HG03025 (cell line): ENCODE measurements around the gene PTPRU.

Experiments
- ATAC-seq: cut with Tn5 transposase; IDR thresholded peaks from one replicate; pipeline ENCODE4 v1.9.1; 2021; ENCODE audit warnings: mild to moderate bottlenecking, moderate library complexity; ENCODE audit not compliant: unreplicated experiment, low FRiP score

The PTPRU gene

DNA sequence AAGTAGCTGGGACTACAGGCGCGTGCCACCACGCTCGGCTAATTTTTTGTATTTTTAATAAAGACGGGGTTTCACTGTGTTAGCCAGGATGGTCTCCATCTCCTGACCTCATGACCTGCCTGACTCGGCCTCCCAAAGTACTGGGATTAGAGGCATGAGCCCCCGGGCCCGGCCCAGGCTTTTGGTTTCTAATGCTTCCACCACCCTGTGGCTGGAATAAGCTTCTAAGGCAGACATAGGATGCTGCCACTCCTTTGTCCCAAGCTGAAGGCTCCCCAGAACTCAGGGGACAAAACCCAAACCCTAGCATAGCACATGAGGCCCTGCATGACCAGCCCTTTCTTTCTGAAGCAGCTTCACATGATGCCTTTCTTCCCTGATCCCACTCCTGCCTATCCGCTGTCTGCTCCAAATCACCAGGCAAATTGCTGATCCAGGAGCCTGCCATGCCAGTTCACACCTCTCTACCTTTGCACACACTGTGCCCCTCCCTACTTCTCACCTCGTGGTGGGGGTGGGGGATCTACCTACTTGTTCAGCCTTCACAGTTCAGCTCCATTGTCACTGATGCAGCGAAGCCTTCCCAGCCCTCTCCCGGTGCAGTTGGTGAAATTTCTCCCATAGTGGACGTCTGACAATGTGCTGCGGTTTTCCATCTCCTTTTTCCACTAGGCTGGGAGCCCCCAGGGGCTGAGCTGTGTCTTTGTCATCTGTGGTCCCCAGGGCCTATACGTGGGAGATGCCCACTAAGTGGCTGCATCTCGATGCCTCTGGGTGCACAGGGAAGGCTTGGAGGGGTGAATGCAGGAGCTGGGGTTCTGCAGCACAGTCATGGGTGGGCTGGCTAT lies 6.9 kb downstream of the PTPRU start:
- ATAC-seq: no peak

- ATAC-seq: no peak
Observed at GRCh38 chr1:29243871-29244200, 7.5 kb downstream of the PTPRU start.

DNA sequence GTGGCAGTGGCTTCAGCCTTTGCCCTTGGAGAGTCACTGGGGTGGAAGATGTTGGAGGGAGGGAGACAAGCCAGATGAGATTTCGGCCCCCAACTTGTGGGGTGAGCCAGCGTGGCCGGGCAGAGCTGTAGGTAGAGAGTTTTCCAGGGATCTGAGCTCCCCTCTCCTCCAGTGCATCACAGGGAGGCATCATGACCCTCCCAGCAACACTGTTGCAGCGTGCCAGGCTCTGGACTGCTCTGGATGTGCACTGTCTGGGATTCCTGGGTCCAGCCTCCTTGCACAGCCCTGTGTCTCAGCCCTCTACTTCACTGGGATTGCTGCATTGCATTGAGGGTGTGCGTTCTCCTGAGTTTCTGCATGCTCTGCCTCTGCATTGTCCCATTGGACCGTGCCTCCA lies 8.9 kb downstream of the PTPRU start:
- no peak for ATAC-seq

DNA sequence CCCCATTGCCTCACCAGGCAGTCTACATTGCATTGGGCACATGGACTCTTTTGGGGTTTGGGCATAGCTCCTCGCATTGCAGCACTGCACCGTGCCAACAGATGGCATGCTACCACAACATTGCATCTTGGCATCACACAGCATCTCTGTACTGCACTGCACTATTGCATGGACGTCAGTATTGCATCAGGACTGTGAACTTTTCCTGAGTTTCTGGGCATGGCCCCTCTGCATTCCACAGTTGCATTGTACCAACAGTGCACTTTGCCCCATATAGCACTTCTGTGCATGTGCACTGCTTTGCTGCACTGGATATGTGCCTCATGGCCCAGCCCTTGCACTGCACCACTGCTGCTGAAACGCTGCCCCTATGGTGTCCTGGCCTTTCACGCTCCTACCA lies 9.6 kb downstream of the PTPRU start:
- no peak for ATAC-seq

- no peak for ATAC-seq
Observed at GRCh38 chr1:29247044-29247443, 10.7 kb downstream of the PTPRU start.

GRCh38 chr1:29247571-29248273 lies 11.4 kb downstream of the PTPRU start:
- no peak for ATAC-seq

GRCh38 chr1:29248409-29248808 lies 12.1 kb downstream of the PTPRU start:
- ATAC-seq: no peak

DNA sequence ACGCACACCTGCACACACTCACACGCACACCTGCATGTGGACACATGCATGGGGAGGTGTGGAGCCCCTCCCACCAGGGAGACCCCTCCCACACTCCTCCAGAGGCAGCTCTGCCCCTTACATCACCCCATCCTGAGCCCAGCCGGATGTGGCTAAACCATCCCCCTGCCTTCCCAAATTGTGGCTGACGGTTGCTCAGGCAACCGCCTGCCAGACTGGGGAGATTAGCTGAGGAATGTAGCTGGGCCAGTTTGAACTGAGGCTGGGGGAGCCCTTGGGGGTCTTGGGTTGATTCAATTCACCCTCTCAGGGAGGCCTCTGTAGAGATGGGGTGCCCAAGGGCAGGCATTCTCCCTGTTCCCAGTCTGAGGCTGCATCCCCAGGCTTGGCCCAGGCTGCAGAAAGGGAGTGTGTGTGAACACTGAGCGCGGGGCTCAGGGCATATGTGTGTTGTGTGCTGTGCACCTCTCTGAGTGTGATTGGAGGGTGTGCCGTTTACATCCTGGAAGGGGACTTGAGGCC lies 12.9 kb downstream of the PTPRU start:
- ATAC-seq: no peak

GRCh38 chr1:29249951-29250581 lies 13.7 kb downstream of the PTPRU start:
- no peak for ATAC-seq

- ATAC-seq: no peak
Observed at GRCh38 chr1:29251164-29252124, 15.1 kb downstream of the PTPRU start.

- no peak for ATAC-seq
Observed at GRCh38 chr1:29253180-29253579, 16.9 kb downstream of the PTPRU start.

DNA sequence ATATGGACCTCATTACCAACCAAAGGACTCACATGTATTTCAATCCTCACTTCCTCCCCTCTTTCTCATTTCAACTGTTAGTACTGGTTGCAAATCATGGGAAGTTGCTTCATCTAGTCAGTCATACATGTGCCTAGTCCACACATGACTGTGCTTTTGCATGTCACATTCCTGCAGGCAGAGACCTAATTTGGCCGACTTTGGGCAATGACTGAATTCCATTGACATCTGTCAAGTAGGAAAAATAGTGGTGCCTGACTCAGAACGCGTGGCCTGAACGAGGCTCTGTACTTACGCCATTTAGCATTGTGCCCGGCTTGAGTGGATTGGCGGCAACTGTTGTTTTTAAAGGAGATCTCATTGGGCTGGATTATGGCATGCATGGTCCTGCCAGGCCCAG lies 18.0 kb downstream of the PTPRU start:
- no peak for ATAC-seq

DNA sequence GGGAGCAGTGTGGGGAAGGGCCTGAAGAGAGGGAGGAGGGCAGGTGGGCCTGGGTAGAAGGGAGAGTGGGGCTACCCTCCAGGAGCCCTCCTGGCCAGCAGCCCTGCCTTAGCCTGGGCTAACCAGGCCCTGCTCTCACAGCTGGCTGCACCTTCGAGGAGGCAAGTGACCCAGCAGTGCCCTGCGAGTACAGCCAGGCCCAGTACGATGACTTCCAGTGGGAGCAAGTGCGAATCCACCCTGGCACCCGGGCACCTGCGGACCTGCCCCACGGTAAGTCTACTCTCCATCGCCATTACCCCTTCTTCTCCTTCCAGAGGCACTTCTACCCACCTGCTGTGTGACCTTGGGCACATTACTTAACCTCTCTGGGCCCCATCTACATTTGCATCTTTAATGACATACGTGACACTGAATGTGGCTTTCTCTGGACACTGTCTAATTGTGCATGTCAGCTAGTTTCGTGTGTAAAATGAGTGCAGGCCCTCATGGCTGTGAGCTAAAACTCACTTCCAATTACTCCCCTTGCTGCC lies 18.9 kb downstream of the PTPRU start:
- no peak for ATAC-seq

GRCh38 chr1:29256394-29256793 lies 20.1 kb downstream of the PTPRU start:
- no peak for ATAC-seq

DNA sequence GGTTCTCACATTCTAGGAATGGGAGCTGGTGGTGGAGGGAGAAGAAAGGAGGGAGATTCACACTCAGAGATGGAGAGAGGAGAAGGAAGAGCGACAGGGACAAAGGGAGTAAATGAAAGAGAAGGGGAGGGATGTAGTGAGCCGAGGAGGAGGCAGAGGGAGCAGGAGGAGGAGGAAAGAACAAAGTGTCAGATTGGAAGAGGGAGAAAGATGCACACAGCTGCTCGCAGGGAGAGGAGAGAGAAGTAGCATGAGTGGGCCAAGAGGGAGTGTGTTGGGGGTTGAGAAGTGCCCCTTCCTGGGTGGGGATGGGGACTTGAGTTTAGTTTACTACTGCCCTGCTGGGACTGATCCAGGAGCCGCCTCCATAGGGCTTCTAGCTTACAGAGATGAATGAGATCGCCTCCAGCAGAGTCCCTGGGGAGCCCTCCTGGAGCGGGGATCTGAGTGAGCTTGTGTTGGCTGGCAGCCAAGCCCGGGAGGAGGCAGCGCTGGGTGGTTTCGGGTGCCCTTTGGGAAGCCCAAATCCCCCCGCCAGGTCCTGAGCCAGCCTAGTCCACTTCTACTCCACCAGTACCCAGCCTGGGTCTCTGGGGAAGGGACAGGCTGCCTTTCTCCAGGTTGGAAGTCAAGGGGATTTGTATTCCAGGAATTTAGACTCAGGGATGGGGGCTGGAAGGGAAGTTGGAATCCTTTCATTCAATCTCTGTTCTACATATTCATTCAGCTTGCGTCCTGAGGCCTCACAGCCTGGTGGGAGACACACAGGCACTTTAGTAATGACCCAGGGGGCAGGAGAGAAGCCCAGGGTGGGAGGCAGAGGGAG lies 20.9 kb downstream of the PTPRU start:
- no peak for ATAC-seq

- ATAC-seq: no peak
Observed at GRCh38 chr1:29258189-29258975, 22.1 kb downstream of the PTPRU start.

DNA sequence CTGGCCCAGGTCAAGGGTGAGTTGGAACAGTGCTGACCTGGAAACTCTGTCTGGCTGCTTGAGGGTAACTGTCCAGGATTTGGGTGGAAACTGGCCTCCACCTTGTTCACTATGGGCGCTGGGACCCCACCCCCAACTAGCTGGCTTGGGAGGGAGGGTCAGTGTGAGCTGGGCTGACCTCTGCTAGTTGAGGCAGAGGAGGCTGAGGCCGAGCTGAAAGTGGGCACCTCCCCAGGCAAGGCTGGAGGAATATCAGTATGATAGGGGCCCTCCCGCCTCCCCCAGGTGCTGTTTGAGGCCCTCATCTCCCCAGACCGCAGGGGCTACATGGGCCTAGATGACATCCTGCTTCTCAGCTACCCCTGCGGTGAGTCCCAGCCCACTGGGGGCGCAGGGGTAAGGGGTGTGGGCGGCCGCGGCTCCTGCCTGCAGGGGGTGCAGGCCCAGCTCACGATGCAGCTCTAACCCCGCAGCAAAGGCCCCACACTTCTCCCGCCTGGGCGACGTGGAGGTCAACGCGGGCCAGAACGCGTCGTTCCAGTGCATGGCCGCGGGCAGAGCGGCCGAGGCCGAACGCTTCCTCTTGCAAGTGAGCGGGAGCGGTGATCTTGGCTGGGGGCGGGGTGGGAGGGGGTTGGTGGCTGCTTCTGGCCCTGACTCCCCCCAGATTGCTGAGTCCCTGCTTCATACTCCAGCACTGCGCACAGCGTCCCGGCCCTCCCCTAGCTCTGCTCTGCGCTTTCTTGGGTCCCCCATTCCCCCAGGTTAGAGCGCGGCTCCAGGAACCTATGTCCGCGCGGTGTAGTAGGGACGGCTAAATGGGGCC lies 22.9 kb downstream of the PTPRU start:
- no peak for ATAC-seq
